ENCODE measurements around the gene FAM200C. TPM values are rescaled to one million over a fixed set of nuclear protein-coding genes. Genes with fewer than 3 reads are reported as not detected.

Gene FAM200C
- total RNA-seq, 6 experiments from 2014 or later, result 0.56 to 1.2 (median 0.95) TPM

DNA sequence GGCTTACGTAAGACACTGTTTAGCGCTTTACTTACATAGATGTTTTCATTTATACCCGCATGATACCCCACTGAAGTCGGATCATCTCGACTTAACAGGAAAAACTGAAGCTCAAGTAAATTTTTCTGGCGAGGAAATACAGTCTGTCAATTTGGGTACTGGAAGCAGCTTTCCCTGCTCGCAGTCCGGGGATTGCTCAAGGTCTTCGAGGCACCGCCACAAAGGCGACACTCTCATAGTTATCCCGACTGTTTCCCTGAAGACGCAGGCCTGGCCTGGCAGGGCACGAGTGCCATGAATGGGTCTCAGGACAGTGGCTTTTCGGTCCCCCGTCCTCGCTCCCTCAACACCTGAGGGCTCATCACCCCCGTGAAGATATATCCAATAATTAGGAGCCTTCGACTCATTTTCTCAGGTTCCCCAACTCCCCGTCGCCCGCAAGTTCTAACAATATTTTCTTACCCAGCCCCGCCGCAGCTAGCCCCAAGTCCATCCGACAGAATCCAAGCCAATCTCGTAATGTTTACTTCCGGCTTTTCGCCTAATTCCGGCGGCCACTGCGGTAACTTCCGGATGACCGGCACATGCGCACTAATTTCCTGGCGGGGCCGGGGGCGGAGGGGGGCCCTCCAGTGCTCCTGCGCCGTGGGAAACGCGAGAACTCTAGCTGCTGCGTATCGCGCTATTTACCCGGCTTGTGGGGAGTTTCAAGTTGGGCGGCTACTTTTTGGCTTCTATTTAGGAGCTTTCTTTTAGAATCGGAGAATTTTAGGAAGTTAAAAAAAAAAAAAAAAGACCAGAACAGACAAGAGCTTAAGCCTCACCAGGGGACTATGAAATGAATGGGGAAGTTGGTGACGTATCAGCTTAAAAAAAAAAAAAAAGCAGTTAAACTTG, 19.0 kb upstream of the FAM200C start, which contains the start of gene SLU7:
Gene SLU7, minus strand, starts transcription at position 521 of the 897 bp plus-strand sequence. CDS start 3,787 bp downstream, outside the sequence.
- Histone ChIP-seq H3K27me3 (no peaks in the 10 kb centered on the region), H3K27ac (peak within 1 kb of the TSS; percentile 86 to 90 (median 88)), H3K4me3 (peak within 1 kb of the TSS; percentile 68 to 84 (median 81)), H3K36me3 (peaks cover 0 to 14% (median 5%) of the 10 kb centered on the region in 4 donors), H3K4me1 (peaks cover 0 to 15% (median 4%) of the 10 kb centered on the region in 4 donors), H3K9me3 (no peaks in the 10 kb centered on the region)
- peak; percentile 92 to 94 (median 93) for DNase-seq
- peak; percentile 89 to 95 (median 91) for ATAC-seq
- WGBS (ENCODE audit: insufficient coverage, low coverage, low lambda C conversion rate, missing lambda C conversion rate), result under 1% methylated on average over 48 of the region's 48 CpGs
- peak; percentile 65 for TF ChIP-seq POLR2A (IDR thresholded peaks at IDR 0.05)
- TF ChIP-seq, protein P1, sequence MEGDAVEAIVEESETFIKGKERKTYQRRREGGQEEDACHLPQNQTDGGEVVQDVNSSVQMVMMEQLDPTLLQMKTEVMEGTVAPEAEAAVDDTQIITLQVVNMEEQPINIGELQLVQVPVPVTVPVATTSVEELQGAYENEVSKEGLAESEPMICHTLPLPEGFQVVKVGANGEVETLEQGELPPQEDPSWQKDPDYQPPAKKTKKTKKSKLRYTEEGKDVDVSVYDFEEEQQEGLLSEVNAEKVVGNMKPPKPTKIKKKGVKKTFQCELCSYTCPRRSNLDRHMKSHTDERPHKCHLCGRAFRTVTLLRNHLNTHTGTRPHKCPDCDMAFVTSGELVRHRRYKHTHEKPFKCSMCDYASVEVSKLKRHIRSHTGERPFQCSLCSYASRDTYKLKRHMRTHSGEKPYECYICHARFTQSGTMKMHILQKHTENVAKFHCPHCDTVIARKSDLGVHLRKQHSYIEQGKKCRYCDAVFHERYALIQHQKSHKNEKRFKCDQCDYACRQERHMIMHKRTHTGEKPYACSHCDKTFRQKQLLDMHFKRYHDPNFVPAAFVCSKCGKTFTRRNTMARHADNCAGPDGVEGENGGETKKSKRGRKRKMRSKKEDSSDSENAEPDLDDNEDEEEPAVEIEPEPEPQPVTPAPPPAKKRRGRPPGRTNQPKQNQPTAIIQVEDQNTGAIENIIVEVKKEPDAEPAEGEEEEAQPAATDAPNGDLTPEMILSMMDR (IDR thresholded peaks at IDR 0.05), result no peak
- intact Hi-C loops (cut with DNase I), result no loop called here

DNA sequence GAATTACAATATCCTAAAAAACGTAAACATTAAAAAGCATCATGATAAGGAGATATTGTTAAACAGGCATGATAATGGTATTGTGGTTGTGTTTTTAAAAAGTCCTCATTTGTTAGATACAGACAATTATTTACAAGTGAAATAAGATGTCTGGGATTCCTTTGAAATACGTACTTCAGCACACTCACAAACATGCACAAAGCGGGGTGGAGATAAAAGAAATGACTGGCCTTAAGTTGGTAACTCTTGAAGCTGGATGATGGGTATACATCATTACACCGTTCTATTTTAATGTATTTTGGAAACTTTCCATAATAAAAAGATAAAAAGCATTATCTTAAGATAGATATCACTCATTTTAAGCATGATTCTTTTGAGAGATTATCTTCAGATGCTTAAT, 1.0 kb downstream of the FAM200C start:
- no peak for TF ChIP-seq POLR2A (IDR thresholded peaks at IDR 0.05)
- TF ChIP-seq, protein P1 (IDR thresholded peaks at IDR 0.05), result no peak
- H3K4me3 ChIP-seq, result peak overlapping the region; percentile 69 to 79 (median 73)

DNA sequence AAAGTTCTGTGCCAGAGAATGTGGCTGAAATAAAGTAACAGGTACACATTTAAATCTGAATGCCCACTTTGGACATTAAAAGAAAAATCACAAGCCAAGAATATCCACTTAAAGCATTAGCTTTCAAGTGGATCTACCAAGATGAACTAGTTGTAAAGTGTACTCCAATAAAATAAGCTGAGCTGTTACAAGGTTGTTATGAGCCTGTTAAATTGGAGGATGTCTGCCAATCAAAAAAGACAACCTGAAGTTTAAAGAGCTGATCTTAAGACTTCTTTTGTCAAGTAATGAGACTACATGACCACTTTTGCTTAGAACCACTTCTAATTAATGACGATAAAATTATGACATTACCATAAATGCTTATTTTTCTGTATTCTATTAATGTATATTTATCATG, 2.4 kb downstream of the FAM200C start:
- Histone ChIP-seq H3K27ac (no peak overlapping the region), H3K9me3 (no peaks in the 10 kb centered on the region), H3K4me1 (peaks cover 0 to 10% (median 0%) of the 10 kb centered on the region in 4 donors), H3K36me3 (peaks cover 0 to 9% (median 0%) of the 10 kb centered on the region in 4 donors), H3K4me3 (no peak overlapping the region), H3K27me3 (no peaks in the 10 kb centered on the region)
- intact Hi-C loops (cut with DNase I), result no loop called here
- TF ChIP-seq, protein P1 (IDR thresholded peaks at IDR 0.05), result no peak
- no peak for TF ChIP-seq POLR2A (IDR thresholded peaks at IDR 0.05)
- no peak for ATAC-seq
- WGBS (ENCODE audit: insufficient coverage, low coverage, low lambda C conversion rate, missing lambda C conversion rate), result 94% methylated on average over 1 of the region's 1 CpG
- DNase-seq, result no peak

More for the DNA sequence above, 1.0 kb downstream of the FAM200C start:
- DNase-seq (no peak), ATAC-seq (no peak)
- Histone ChIP-seq H3K36me3 (peaks cover 0 to 22% (median 6%) of the 10 kb centered on the region in 4 donors), H3K27ac (peak overlapping the region in 1 of 3 donors; percentile 87), H3K4me1 (peaks cover 0 to 10% (median 0%) of the 10 kb centered on the region in 4 donors), H3K9me3 (no peaks in the 10 kb centered on the region), H3K27me3 (no peaks in the 10 kb centered on the region)
- WGBS (ENCODE audit: insufficient coverage, low coverage, low lambda C conversion rate, missing lambda C conversion rate), result 52% methylated on average over 4 of the region's 4 CpGs
- intact Hi-C loops (cut with DNase I), result no loop called here

DNA sequence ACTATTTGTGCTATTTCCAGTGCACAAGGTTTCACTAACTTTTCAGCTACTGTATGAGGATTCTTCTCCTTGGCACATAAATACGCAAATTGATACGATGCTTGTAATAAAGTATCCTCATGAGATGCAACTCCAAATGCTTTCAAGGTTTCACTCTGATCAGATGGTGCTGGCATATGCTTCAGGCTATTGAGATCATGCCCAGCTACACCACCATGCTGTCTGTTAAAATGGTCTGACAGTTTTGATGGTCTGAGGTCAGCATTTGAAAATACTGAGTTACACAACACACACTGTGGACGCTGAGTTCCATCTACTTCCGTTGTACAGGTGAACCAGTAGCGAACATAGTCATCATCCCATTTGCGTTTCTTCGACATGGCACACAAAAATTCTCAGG, 4.7 kb downstream of the FAM200C start:
- TF ChIP-seq, protein P1 (IDR thresholded peaks at IDR 0.05), result no peak
- no peak for TF ChIP-seq POLR2A (IDR thresholded peaks at IDR 0.05)
- intact Hi-C loops (cut with DNase I), result no loop called here

More for the DNA sequence above, 4.7 kb downstream of the FAM200C start:
- DNase-seq (no peak), ATAC-seq (no peak)
- H3K4me3 ChIP-seq, result no peak overlapping the region
- no peaks in the 10 kb centered on the region for H3K27me3 ChIP-seq
- H3K36me3 ChIP-seq, result no peaks in the 10 kb centered on the region
- peaks cover 0 to 10% (median 1%) of the 10 kb centered on the region in 4 donors for H3K4me1 ChIP-seq
- no peak overlapping the region for H3K27ac ChIP-seq
- H3K9me3 ChIP-seq, result no peaks in the 10 kb centered on the region
- WGBS (ENCODE audit: insufficient coverage, low coverage, low lambda C conversion rate, missing lambda C conversion rate), result 96% methylated on average over 7 of the region's 7 CpGs
